ENCODE results near the gene RSPH4A. TPM values are rescaled to one million over a fixed set of nuclear protein-coding genes. Genes with fewer than 3 reads are reported as not detected.

The RSPH4A gene
- total and polyA plus RNA-seq, 2 of the 4 experiments (the other 2 are of a cell fraction), result under 0.01 to 0.19 TPM

- H4K91ac ChIP-seq (ENCODE audit: insufficient read depth, low read depth, low read length), result no peak overlapping the region
- no peak overlapping the region for H2BK120ac ChIP-seq (ENCODE audit: low read depth, low read length)
- peak; percentile 3 for DNase-seq
- ChIA-PET POLR2A (ENCODE audit: unreplicated experiment) (no interaction called here), CTCF (interaction anchor here (0.5 kb wide), 1 partner anchor 21 kb away, joined by 3 read pairs; no protein-coding TSS in a partner anchor)
- H3K14ac ChIP-seq (replicated peaks; ENCODE audit: low read depth, low read length), result no peak overlapping the region
- dilution Hi-C loops (cut with HindIII; ENCODE audit: low sequenced_read_pairs, unreplicated experiment), result no loop called here
- intact Hi-C loops (cut with micrococcal nuclease), result no loop called here
- H2AK5ac ChIP-seq (ENCODE audit: low read depth, low read length), result no peak overlapping the region
- H3K4me3 ChIP-seq (ENCODE audit: insufficient read depth, low read depth, low read length), result no peak overlapping the region
- H4K5ac ChIP-seq (ENCODE audit: low read depth, low read length), result no peak overlapping the region
- no peak overlapping the region for H3K4me2 ChIP-seq (ENCODE audit: low read depth, low read length)
- no peaks in the 10 kb centered on the region for H3K36me3 ChIP-seq (ENCODE audit: control insufficient read depth, insufficient read depth, low read length)
- no peak overlapping the region for H2AK9ac ChIP-seq (replicated peaks; ENCODE audit: low read depth, low read length, poor library complexity)
- H2BK15ac ChIP-seq (ENCODE audit: low read depth, low read length), result no peak overlapping the region
- WGBS, 2 experiments (ENCODE audit: extremely low coverage in 2 of 2, insufficient read length in 1 of 2), result 67% methylated on average over 1 of the region's 4 CpGs; no CpG with 5 or more reads in 1 of the 2 experiments
- in situ Hi-C loops (cut with MboI; ENCODE audit: low sequenced_read_pairs), result no loop called here
- H3K79me1 ChIP-seq (ENCODE audit: low read depth in 1 of 2, low read length in 2 of 2), result peaks cover 0 to 5% of the 10 kb centered on the region in 2 experiments; a peak in 2 of 4 replicates
- BruUV-seq (replicated peaks), result no TSS peak
- no peaks in the 10 kb centered on the region for H3K9me3 ChIP-seq (ENCODE audit: control insufficient read depth, insufficient read depth, low read length)
- H4K20me1 ChIP-seq (ENCODE audit: insufficient read depth, low read length), result no peaks in the 10 kb centered on the region
- TF ChIP-seq POLR2A (IDR thresholded peaks at IDR 0.05; ENCODE audit: low read depth, low read length) (no peak), CTCF (conservative IDR thresholded peaks at IDR 0.05; ENCODE audit: low read depth, low read length) (no peak), NFE2L2 (IDR thresholded peaks at IDR 0.05; ENCODE audit: low read depth, low read length) (no peak), SMC3 (IDR thresholded peaks at IDR 0.05; ENCODE audit: low read depth, low read length) (no peak), CEBPB (IDR thresholded peaks at IDR 0.05; ENCODE audit: low read depth, low read length) (no peak), RFX5 (IDR thresholded peaks at IDR 0.05; ENCODE audit: low read depth, low read length) (no peak), MXI1 (IDR thresholded peaks at IDR 0.05; ENCODE audit: borderline replicate concordance, low read depth, low read length) (no peak), FOS (IDR thresholded peaks at IDR 0.05; ENCODE audit: low read depth, low read length) (no peak), USF2 (IDR thresholded peaks at IDR 0.05; ENCODE audit: low read depth, low read length) (no peak), RAD21 (IDR thresholded peaks at IDR 0.05; ENCODE audit: low read length) (no peak), MAZ (IDR thresholded peaks at IDR 0.05; ENCODE audit: borderline replicate concordance, low read depth, low read length) (no peak), BHLHE40 (IDR thresholded peaks at IDR 0.05; ENCODE audit: low read depth, low read length) (no peak), MAFK (IDR thresholded peaks at IDR 0.05; ENCODE audit: low read depth, low read length) (no peak), ELK1 (IDR thresholded peaks at IDR 0.05; ENCODE audit: borderline replicate concordance, low read depth, low read length) (no peak), CHD1 (IDR thresholded peaks at IDR 0.05; ENCODE audit: low read depth, low read length) (no peak), RCOR1 (IDR thresholded peaks at IDR 0.05; ENCODE audit: insufficient replicate concordance, low read length) (no peak)
- no peak overlapping the region for H3K9ac ChIP-seq (ENCODE audit: low read depth, low read length)
- H2BK20ac ChIP-seq (ENCODE audit: low read depth, low read length), result no peak overlapping the region
- H3K27ac ChIP-seq (ENCODE audit: insufficient read depth, low read length), result no peak overlapping the region
- H3K27me3 ChIP-seq (ENCODE audit: control insufficient read depth, insufficient read depth, low read length), result peaks cover 11% of the 10 kb centered on the region
- H3K4ac ChIP-seq (ENCODE audit: low read depth, low read length), result no peak overlapping the region
- H3K9me1 ChIP-seq (ENCODE audit: insufficient read depth, low read length), result no peaks in the 10 kb centered on the region
- no peak overlapping the region for H3K56ac ChIP-seq (ENCODE audit: extremely low read depth, insufficient read depth, low read length)
- H3K4me1 ChIP-seq (ENCODE audit: control insufficient read depth, insufficient read depth, low read length), result no peaks in the 10 kb centered on the region
- H3K23ac ChIP-seq (ENCODE audit: low read depth, low read length), result no peak overlapping the region
- H3K18ac ChIP-seq (ENCODE audit: low read depth, low read length), result no peak overlapping the region
- no peak overlapping the region for H4K8ac ChIP-seq (ENCODE audit: low read depth in 2 of 2, low read length in 2 of 2)
- no peak for ATAC-seq (ENCODE audit: low read depth)
- no peak overlapping the region for H2BK5ac ChIP-seq (ENCODE audit: low read depth, low read length, poor library complexity, severe bottlenecking)
- H2AFZ ChIP-seq (replicated peaks; ENCODE audit: low read length, poor library complexity), result no peak overlapping the region
Observed at GRCh38 chr6:116672306-116672705, 56.0 kb downstream of the RSPH4A start.

Measured in IMR-90 (cell line).